HFF-Myc (cell line): ENCODE data around the gene ZSCAN12.

Source experiments
- DNase-seq: peaks from one replicate; pipeline ENCODE4 v3.0.0-alpha.2; 2011; ENCODE audit warnings: low read depth; ENCODE audit errors: extremely low read depth
- H3K4me3 ChIP-seq: replicated peaks from 2 replicates; pipeline ENCODE4 v1.5.1; 2011; ENCODE audit warnings: low read depth, mild to moderate bottlenecking, control low read depth, low read length
- CTCF ChIP-seq: IDR thresholded peaks from 2 replicates; pipeline ENCODE4 v1.5.1; 2012; ENCODE audit warnings: mild to moderate bottlenecking, low read depth, low read length, control low read depth; ENCODE audit errors: missing control alignments

The ZSCAN12 gene

GRCh38 chr6:28395918-28396317, 3.6 kb downstream of the ZSCAN12 start:
- peak overlapping the region; percentile 94; the same call in 1 of the 2 replicates for H3K4me3 ChIP-seq
- TF ChIP-seq CTCF: no peak
- DNase-seq: no peak

GRCh38 chr6:28393912-28394662, 5.5 kb downstream of the ZSCAN12 start:
- DNase-seq: no peak
- peak; percentile 17 for TF ChIP-seq CTCF
- H3K4me3 ChIP-seq: no peak overlapping the region

- TF ChIP-seq CTCF: no peak
- no peak overlapping the region for H3K4me3 ChIP-seq
- no peak for DNase-seq
Measured at GRCh38 chr6:28390688-28391087, 8.9 kb downstream of the ZSCAN12 start.

GRCh38 chr6:28384143-28384533, 15.4 kb downstream of the ZSCAN12 start:
- DNase-seq: no peak
- H3K4me3 ChIP-seq: no peak overlapping the region
- TF ChIP-seq CTCF: no peak

GRCh38 chr6:28383235-28384142, 16.1 kb downstream of the ZSCAN12 start:
- peak; percentile 30 for DNase-seq
- TF ChIP-seq CTCF: peak; percentile 44
- H3K4me3 ChIP-seq: peak overlapping the region; percentile 33

GRCh38 chr6:28380381-28380780, 19.2 kb downstream of the ZSCAN12 start:
- DNase-seq: no peak
- H3K4me3 ChIP-seq: no peak overlapping the region
- no peak for TF ChIP-seq CTCF
